Testis (tissue), 3 donors: ENCODE data around the gene SLC16A10. TPM values are rescaled to one million over a fixed set of nuclear protein-coding genes. Genes with fewer than 3 reads are reported as not detected.
A peak's percentile ranks its signal among the peaks of the same experiment; 100 is the strongest.

Source experiments
- DNase-seq: peaks from one replicate; pipeline ENCODE4 v3.0.0-alpha.2; 2019
- H3K27ac ChIP-seq, 2 donors: fragments of 200-600 bp; sonication (generic); one replicate each; pipeline ENCODE4 v1.5.1; 2019
- H3K27me3 ChIP-seq: fragments of 200-600 bp; sonication (generic); one replicate; pipeline ENCODE4 v1.5.1; 2019
- H3K36me3 ChIP-seq: fragments of 200-600 bp; sonication (generic); one replicate; pipeline ENCODE4 v1.5.1; 2017; ENCODE audit warnings: low read depth; ENCODE audit errors: missing control alignments
- H3K4me1 ChIP-seq: fragments of 200-600 bp; sonication (generic); one replicate; pipeline ENCODE4 v1.5.1; 2019
- H3K4me3 ChIP-seq, 2 donors: fragments of 200-600 bp; sonication (generic); one replicate each; pipeline ENCODE4 v1.5.1; 2017 to 2019
- H3K9me3 ChIP-seq: fragments of 200-600 bp; sonication (generic); one replicate; pipeline ENCODE4 v1.5.1; 2017
- CTCF ChIP-seq, 3 experiments: fragments of 450-650 bp in 2 of 3; fragments of 200-600 bp in 1 of 3; sonication (generic) in 1 of 3; IDR thresholded peaks; one replicate each; pipeline ENCODE4 v1.5.1; 2016 to 2019; ENCODE audit warnings: antibody characterized with exemption in 3 of 3, mild to moderate bottlenecking in 2 of 3, moderate library complexity in 1 of 3
- POLR2A ChIP-seq: fragments of 450-650 bp; IDR thresholded peaks from one replicate; pipeline ENCODE4 v1.6.1; 2017; ENCODE audit warnings: antibody characterized with exemption, mild to moderate bottlenecking, moderate library complexity
- WGBS, 2 donors: methylation state at CpG; one replicate each; pipeline ENCODE4 v1.1.5; 2018; 5-methylcytosine and 5-hydroxymethylcytosine counted together
- intact Hi-C: fragments of 100-400 bp; cut with DNase I; formaldehyde crosslinking; loops from one replicate; pipeline ENCODE4 v1.15.1; 2023; ENCODE audit warnings: low total_unique reads
- polyA plus RNA-seq: library from polyadenylated mRNA; stranded (reverse); fragments of 350-450 nt; fragmentation: Illumina TruSeq; extraction: RNeasy Lipid Tissue Mini Kit (QIAGEN cat#74804); gene quantifications from one replicate; pipeline ENCODE4 v1.2.3, GENCODE V29; 2014; ENCODE audit warnings: low read depth, low replicate concordance; ENCODE audit not compliant: insufficient read depth
- total RNA-seq, 2 donors: library from RNA; depleted of rRNA; stranded (reverse); fragments of >200 nt; gene quantifications; one replicate each; pipeline ENCODE4 v1.2.3, GENCODE V29; 2016

Gene SLC16A10
- total and polyA plus RNA-seq, 3 donors from 2014 or later: 9.0 to 16.9 (median 12.0) TPM

- no peak for DNase-seq
- TF ChIP-seq CTCF (IDR thresholded peaks at IDR 0.05) (no peak), POLR2A (no peak)
- no peaks in the 10 kb centered on the region for H3K36me3 ChIP-seq
- no peak overlapping the region for H3K27ac ChIP-seq
- H3K4me1 ChIP-seq: no peaks in the 10 kb centered on the region
- H3K27me3 ChIP-seq: no peaks in the 10 kb centered on the region
- 60 to 62% methylated on average over 3 of the region's 3 CpGs for WGBS, 2 donors
- H3K4me3 ChIP-seq: no peak overlapping the region
- H3K9me3 ChIP-seq: no peaks in the 10 kb centered on the region
- intact Hi-C loops: no loop called here
Observed at GRCh38 chr6:111096246-111096645, 8.9 kb downstream of the SLC16A10 start.

- 69 to 73% methylated on average over 2 of the region's 2 CpGs for WGBS, 2 donors
- Histone ChIP-seq H3K4me1 (no peaks in the 10 kb centered on the region), H3K4me3 (no peak overlapping the region), H3K36me3 (no peaks in the 10 kb centered on the region), H3K27ac (no peak overlapping the region), H3K9me3 (no peaks in the 10 kb centered on the region), H3K27me3 (no peaks in the 10 kb centered on the region)
- DNase-seq: no peak
- TF ChIP-seq POLR2A: no peak
- no peak for TF ChIP-seq CTCF (IDR thresholded peaks at IDR 0.05)
- intact Hi-C loops: no loop called here
Observed at GRCh38 chr6:111098597-111098996, 11.3 kb downstream of the SLC16A10 start.

- no peak overlapping the region for H3K4me3 ChIP-seq
- H3K9me3 ChIP-seq: no peaks in the 10 kb centered on the region
- no peaks in the 10 kb centered on the region for H3K36me3 ChIP-seq
- DNase-seq: no peak
- 80 to 82% methylated on average over 3 of the region's 3 CpGs for WGBS, 2 donors
- TF ChIP-seq POLR2A (no peak), CTCF (IDR thresholded peaks at IDR 0.05) (no peak)
- H3K27ac ChIP-seq: no peak overlapping the region
- H3K27me3 ChIP-seq: no peaks in the 10 kb centered on the region
- no peaks in the 10 kb centered on the region for H3K4me1 ChIP-seq
- intact Hi-C loops: no loop called here
Observed at GRCh38 chr6:111101987-111102386, 14.7 kb downstream of the SLC16A10 start.

GRCh38 chr6:111105578-111105977, 18.3 kb downstream of the SLC16A10 start:
- Histone ChIP-seq H3K27ac (no peak overlapping the region), H3K4me1 (no peaks in the 10 kb centered on the region), H3K9me3 (no peaks in the 10 kb centered on the region), H3K27me3 (no peaks in the 10 kb centered on the region), H3K4me3 (no peak overlapping the region), H3K36me3 (no peaks in the 10 kb centered on the region)
- intact Hi-C loops: no loop called here
- 45 to 48% methylated on average over 5 of the region's 5 CpGs for WGBS, 2 donors
- peak; percentile 33 for DNase-seq
- no peak for TF ChIP-seq POLR2A
- TF ChIP-seq CTCF (IDR thresholded peaks at IDR 0.05): no peak

GRCh38 chr6:111107589-111107988, 20.3 kb downstream of the SLC16A10 start:
- Histone ChIP-seq H3K9me3 (no peaks in the 10 kb centered on the region), H3K4me3 (no peak overlapping the region), H3K27ac (no peak overlapping the region), H3K27me3 (no peaks in the 10 kb centered on the region), H3K4me1 (no peaks in the 10 kb centered on the region), H3K36me3 (no peaks in the 10 kb centered on the region)
- TF ChIP-seq CTCF (IDR thresholded peaks at IDR 0.05) (no peak), POLR2A (no peak)
- intact Hi-C loops: no loop called here
- DNase-seq: no peak
- 86 to 93% methylated on average over 1 of the region's 1 CpG for WGBS, 2 donors
